Measurements from ENCODE around the gene SYNGR2. TPM values are rescaled to one million over a fixed set of nuclear protein-coding genes. Genes with fewer than 3 reads are reported as not detected.

SYNGR2 gene
- total and polyA plus RNA-seq, 2 donors (not counting 3 experiments of a cell fraction or from before 2014, with no cell fraction given), result 65.9 to 281 TPM

- no TSS peak for BruUV-seq (replicated peaks)
- no peak for DNase-seq (ENCODE audit: low read depth, low spot score)
- H3K79me2 ChIP-seq (ENCODE audit: control insufficient read depth, insufficient read depth, low read length), result peaks cover 2% of the 10 kb centered on the region
- TF ChIP-seq EZH2 (IDR thresholded peaks at IDR 0.05; ENCODE audit: borderline replicate concordance, low read depth, low read length, severe bottlenecking) (no peak), JUN (IDR thresholded peaks at IDR 0.05; ENCODE audit: borderline replicate concordance, insufficient read depth, insufficient read length, low read depth) (no peak), MYC (IDR thresholded peaks at IDR 0.05; ENCODE audit: low read depth, low read length) (no peak), POLR2A (IDR thresholded peaks at IDR 0.05; ENCODE audit: low read depth, low read length) (no peak), FOS (IDR thresholded peaks at IDR 0.05; ENCODE audit: borderline replicate concordance, insufficient read depth, low read length) (no peak), POLR2AphosphoS5 (IDR thresholded peaks at IDR 0.05; ENCODE audit: insufficient read depth, low read depth, low read length) (no peak), MAX (IDR thresholded peaks at IDR 0.05; ENCODE audit: insufficient read depth, insufficient read length) (no peak), GATA2 (IDR thresholded peaks at IDR 0.05; ENCODE audit: insufficient read depth, insufficient read length, low read depth, low read length) (no peak), CTCF (IDR thresholded peaks at IDR 0.05; ENCODE audit: extremely low read depth in 1 of 2, insufficient read depth in 1 of 2, low read depth in 1 of 2, low read length in 2 of 2) (no peak)
- no peaks in the 10 kb centered on the region for H3K9me3 ChIP-seq (replicated peaks; ENCODE audit: control insufficient read depth, insufficient read depth, low read length)
- H3K36me3 ChIP-seq (ENCODE audit: control insufficient read depth in 2 of 2, extremely low read depth in 1 of 2, insufficient read depth in 2 of 2, low read length in 2 of 2), result no peaks in the 10 kb centered on the region
- POLR2A ChIA-PET, result no interaction called here
- H2AFZ ChIP-seq (ENCODE audit: low read depth, low read length), result no peak overlapping the region
- H3K27me3 ChIP-seq (ENCODE audit: control insufficient read depth in 2 of 2, insufficient read depth in 2 of 2, low read length in 2 of 2), result no peaks in the 10 kb centered on the region
- no peaks in the 10 kb centered on the region for H4K20me1 ChIP-seq (replicated peaks; ENCODE audit: control insufficient read depth, extremely low read depth, insufficient read depth, low read length)
- no peak overlapping the region for H3K4me2 ChIP-seq (ENCODE audit: insufficient read depth, low read length)
- CTCF ChIA-PET, result no interaction called here
- intact Hi-C loops (cut with micrococcal nuclease) (loop anchor here (5.0 kb wide), 1 partner anchor 162 kb away; no protein-coding TSS in a partner anchor), dilution Hi-C loops (cut with MboI; ENCODE audit: extremely low pct_ligation_motif_present, low sequenced_read_pairs) (no loop called here)
- H3K9ac ChIP-seq (replicated peaks; ENCODE audit: extremely low read depth, insufficient read depth, low read length), result no peak overlapping the region
- H3K4me1 ChIP-seq (ENCODE audit: control insufficient read depth, extremely low read depth, insufficient read depth, low read length), result peaks cover 7% of the 10 kb centered on the region
- no peak overlapping the region for H3K4me3 ChIP-seq (replicated peaks in 1 of 3; ENCODE audit: insufficient read depth in 1 of 3, low read depth in 1 of 3, low read length in 3 of 3)
- H3K27ac ChIP-seq (ENCODE audit: insufficient read depth, low read depth, low read length), result no peak overlapping the region
- no peak for FAIRE-seq
- no peaks in the 10 kb centered on the region for H3K9me1 ChIP-seq (replicated peaks; ENCODE audit: control insufficient read depth, extremely low read depth, insufficient read depth, low read length)
Observed at GRCh38 chr17:78179372-78179771, 11.0 kb downstream of the SYNGR2 start.

All from endothelial cell of umbilical vein (primary cell).